Left lung (tissue), 10 donors: Measurements from ENCODE around the gene MAP1LC3A. TPM values are rescaled to one million over a fixed set of nuclear protein-coding genes. Genes with fewer than 3 reads are reported as not detected.

ENCODE experiments used
- ATAC-seq: fragments of 200-7000 bp; cut with Tn5 transposase; one replicate; pipeline ENCODE4 v1.9.1; 2020; ENCODE audit warnings: moderate library complexity
- DNase-seq, 4 donors: peaks; one replicate each; pipeline ENCODE4 v3.0.0-alpha.2; 2013 to 2020
- H3K27ac ChIP-seq, 2 donors: fragments of 200-600 bp; sonication (generic) in 1 of 2; one replicate each; pipeline versions ENCODE4 v1.5.0 to v1.8.0; 2020 to 2021
- H3K27me3 ChIP-seq, 2 donors: fragments of 200-600 bp; sonication (generic) in 1 of 2; one replicate each; pipeline versions ENCODE4 v1.5.0 to v1.8.0; 2020 to 2021
- H3K36me3 ChIP-seq, 2 donors: fragments of 200-600 bp; sonication (generic) in 1 of 2; one replicate each; pipeline versions ENCODE4 v1.5.0 to v1.8.0; 2020 to 2021
- H3K4me1 ChIP-seq, 2 donors: fragments of 200-600 bp; one replicate each; pipeline ENCODE4 v1.8.0; 2021
- H3K4me3 ChIP-seq, 2 donors: fragments of 200-600 bp; sonication (generic) in 1 of 2; one replicate each; pipeline versions ENCODE4 v1.5.0 to v1.8.0; 2020 to 2021; ENCODE audit warnings: mild to moderate bottlenecking in 1 of 2
- H3K9me3 ChIP-seq, 2 donors: fragments of 200-600 bp; sonication (generic) in 1 of 2; one replicate each; pipeline versions ENCODE4 v1.5.0 to v1.8.0; 2020 to 2021
- CTCF ChIP-seq, 2 donors: fragments of 200-600 bp; sonication (generic) in 1 of 2; IDR thresholded peaks; one replicate each; pipeline versions ENCODE4 v1.5.0 to v1.8.0; 2021; ENCODE audit warnings: antibody characterized with exemption in 2 of 2
- intact Hi-C, 2 donors: fragments of 100-400 bp; cut with DNase I; formaldehyde crosslinking; loops; one replicate each; pipeline versions ENCODE4 v1.11.2 to v1.14.2; 2022
- polyA plus RNA-seq, 6 donors: library from polyadenylated mRNA; unstranded; fragments of 120-200 nt; gene quantifications; one replicate each; pipeline ENCODE4 v1.2.1, GENCODE V29; 2013; ENCODE audit not compliant: insufficient read length in 6 of 6
- total RNA-seq, 2 donors: library from RNA; stranded (reverse); fragmentation: NEBNext Ultra II Directional; extraction: Animal tissue kit (Norgen Biotek cat#: 25700); gene quantifications; one replicate each; pipeline ENCODE4 v1.2.1, GENCODE V29; 2021
- donor health status: DM: no; HTN: yes; CAD: no.
- donor health status: DM: no; HTN: no; CAD: no.

MAP1LC3A gene
- total and polyA plus RNA-seq, 8 donors = 17.4 to 68.8 (median 32.3) TPM

- DNase-seq (no peak), ATAC-seq (no peak)
- no peak for TF ChIP-seq CTCF (IDR thresholded peaks at IDR 0.05)
- Histone ChIP-seq H3K27ac (no peak overlapping the region), H3K9me3 (no peaks in the 10 kb centered on the region), H3K4me1 (peaks cover 0 to 7% of the 10 kb centered on the region in 2 donors), H3K4me3 (no peak overlapping the region), H3K36me3 (peaks cover 0 to 95% of the 10 kb centered on the region in 2 donors), H3K27me3 (no peaks in the 10 kb centered on the region)
- intact Hi-C loops = loop anchor here in 1 of 2 donors (10.0 kb wide), 1 partner anchor 172 kb away; the partner anchor contains the start of gene TP53INP2
Measured at GRCh38 chr20:34532756-34533155, 25.8 kb upstream of the MAP1LC3A start.

- no peak for DNase-seq
- H3K27me3 ChIP-seq = no peaks in the 10 kb centered on the region
- peaks cover 0 to 94% of the 10 kb centered on the region in 2 donors for H3K36me3 ChIP-seq
- H3K4me3 ChIP-seq = no peak overlapping the region
- H3K27ac ChIP-seq = no peak overlapping the region
- no peak for ATAC-seq
- no peak for TF ChIP-seq CTCF (IDR thresholded peaks at IDR 0.05)
- peaks cover 0 to 11% of the 10 kb centered on the region in 2 donors for H3K4me1 ChIP-seq
- intact Hi-C loops = loop anchor here in 1 of 2 donors (10.0 kb wide), 1 partner anchor 170 kb away; the partner anchor contains the start of gene TP53INP2
- no peaks in the 10 kb centered on the region for H3K9me3 ChIP-seq
Measured at GRCh38 chr20:34534391-34535165, 23.9 kb upstream of the MAP1LC3A start.

- no peak for DNase-seq
Measured at GRCh38 chr20:34535301-34535840, 23.1 kb upstream of the MAP1LC3A start.

GRCh38 chr20:34535857-34536256 lies 22.7 kb upstream of the MAP1LC3A start:
- TF ChIP-seq CTCF (IDR thresholded peaks at IDR 0.05) = no peak
- peaks cover 0 to 4% of the 10 kb centered on the region in 2 donors for H3K4me1 ChIP-seq
- no peaks in the 10 kb centered on the region for H3K27me3 ChIP-seq
- H3K27ac ChIP-seq = no peak overlapping the region
- ATAC-seq (no peak), DNase-seq (no peak)
- H3K9me3 ChIP-seq = no peaks in the 10 kb centered on the region
- H3K36me3 ChIP-seq = peaks cover 0 to 94% of the 10 kb centered on the region in 2 donors
- no peak overlapping the region for H3K4me3 ChIP-seq
- intact Hi-C loops = loop anchor here in 1 of 2 donors (10.0 kb wide), 1 partner anchor 169 kb away; the partner anchor contains the start of gene TP53INP2

More at GRCh38 chr20:34535301-34535840, 23.1 kb upstream of the MAP1LC3A start:
- peaks cover 0 to 94% of the 10 kb centered on the region in 2 donors for H3K36me3 ChIP-seq
- no peaks in the 10 kb centered on the region for H3K9me3 ChIP-seq
- intact Hi-C loops = loop anchor here in 1 of 2 donors (10.0 kb wide), 1 partner anchor 169 kb away; the partner anchor contains the start of gene TP53INP2
- H3K27ac ChIP-seq = no peak overlapping the region
- H3K4me1 ChIP-seq = peaks cover 0 to 4% of the 10 kb centered on the region in 2 donors
- TF ChIP-seq CTCF (IDR thresholded peaks at IDR 0.05) = no peak
- ATAC-seq = no peak
- H3K4me3 ChIP-seq = no peak overlapping the region
- no peaks in the 10 kb centered on the region for H3K27me3 ChIP-seq
